HG02840 (cell line): ENCODE data around the gene HSD17B11.
"Not testable (repeated sequence)": the region's sequence is repeated elsewhere in the genome, so short reads cannot be mapped to it uniquely, and the experiment has no call there.

ENCODE experiments used
- ATAC-seq: cut with Tn5 transposase; IDR thresholded peaks from one replicate; pipeline ENCODE4 v1.9.1; 2021; ENCODE audit warnings: mild to moderate bottlenecking, moderate library complexity, moderate number of reproducible peaks; ENCODE audit not compliant: unreplicated experiment, low FRiP score

Gene HSD17B11

DNA sequence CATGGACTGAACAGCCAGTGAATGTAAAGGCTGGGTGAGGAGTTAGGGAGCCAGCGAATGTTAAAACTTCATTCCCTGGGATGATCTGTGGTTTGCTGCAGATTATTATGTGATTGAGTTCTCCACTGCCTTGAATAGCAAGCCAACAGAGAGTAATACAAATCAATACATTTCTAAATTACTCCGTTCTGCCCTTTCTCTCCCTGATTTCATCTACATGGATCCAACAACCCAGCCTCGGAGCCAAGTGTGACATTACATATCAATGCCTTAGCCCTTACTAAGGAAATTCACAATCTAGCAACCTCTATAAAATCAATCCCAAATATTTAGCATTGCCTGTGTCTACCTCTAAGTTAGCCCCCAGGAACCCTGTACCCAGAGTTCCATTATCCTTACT lies 79.3 kb downstream of the HSD17B11 start:
- no peak for ATAC-seq

DNA sequence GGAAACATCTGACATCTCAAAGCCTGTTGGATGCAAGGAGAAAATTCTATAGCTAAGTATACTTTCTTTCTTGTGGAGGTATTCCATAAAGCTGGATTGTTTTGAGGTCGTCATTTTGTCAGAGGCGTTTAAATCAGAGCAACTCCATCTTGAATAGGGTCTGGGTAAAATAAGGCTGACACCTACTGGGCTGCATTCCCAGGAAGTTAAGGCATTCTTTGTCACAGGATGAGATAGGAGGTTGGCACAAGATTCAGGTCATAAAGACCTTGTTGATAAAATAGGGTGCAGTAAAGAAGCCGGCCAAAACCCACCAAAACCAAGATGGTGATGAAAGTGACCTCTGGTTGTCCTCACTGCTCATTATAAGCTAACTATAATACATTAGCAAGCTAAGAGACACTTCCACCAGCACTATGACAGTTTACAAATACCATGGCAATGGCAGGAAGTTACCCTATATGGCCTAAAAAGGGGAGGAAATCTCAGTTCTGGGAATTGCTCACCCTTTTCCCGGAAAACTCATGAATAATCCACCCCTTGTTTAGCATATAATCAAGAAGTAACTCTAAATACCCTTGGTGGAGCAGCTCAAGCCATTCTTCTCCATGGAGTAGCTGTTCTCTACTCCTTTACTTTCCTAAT lies 80.2 kb downstream of the HSD17B11 start:
- no peak for ATAC-seq

DNA sequence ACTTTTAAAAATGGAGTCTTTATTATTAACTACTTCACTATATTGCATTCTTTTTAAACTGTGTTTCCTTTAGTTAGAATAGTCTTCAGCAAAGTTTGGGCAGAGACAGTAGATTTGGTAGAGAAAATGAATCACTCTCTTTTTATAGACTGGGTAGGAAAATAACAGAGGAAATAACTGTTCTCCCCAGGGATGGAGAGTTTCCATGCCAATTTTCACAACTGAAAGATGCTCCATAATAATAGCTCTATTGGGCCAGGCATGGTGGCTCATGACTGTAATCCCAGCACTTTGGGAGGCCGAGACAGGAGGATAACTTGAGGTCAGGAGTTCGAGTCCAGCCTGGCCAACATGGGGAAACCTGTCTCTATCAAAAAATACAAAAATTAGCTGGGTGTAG lies 81.4 kb downstream of the HSD17B11 start:
- ATAC-seq: no peak

DNA sequence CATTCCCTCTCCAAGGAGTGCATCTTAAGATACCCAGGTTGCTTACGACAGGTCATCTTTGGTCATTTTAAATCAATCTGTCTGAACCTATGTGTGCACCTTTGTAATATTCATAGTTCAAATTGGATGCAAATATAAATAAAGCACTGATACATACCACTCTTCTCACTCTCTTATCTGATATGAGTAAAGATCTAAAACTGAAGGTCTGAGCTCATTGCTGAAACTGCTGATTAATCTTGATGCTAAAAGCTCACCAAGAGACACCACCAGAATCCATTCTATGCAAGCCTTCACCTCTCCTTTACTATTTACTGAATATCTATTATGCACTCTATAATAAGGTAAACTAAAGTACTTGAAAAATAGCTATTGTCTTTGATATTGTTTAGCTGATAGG lies 84.9 kb downstream of the HSD17B11 start:
- no peak for ATAC-seq

DNA sequence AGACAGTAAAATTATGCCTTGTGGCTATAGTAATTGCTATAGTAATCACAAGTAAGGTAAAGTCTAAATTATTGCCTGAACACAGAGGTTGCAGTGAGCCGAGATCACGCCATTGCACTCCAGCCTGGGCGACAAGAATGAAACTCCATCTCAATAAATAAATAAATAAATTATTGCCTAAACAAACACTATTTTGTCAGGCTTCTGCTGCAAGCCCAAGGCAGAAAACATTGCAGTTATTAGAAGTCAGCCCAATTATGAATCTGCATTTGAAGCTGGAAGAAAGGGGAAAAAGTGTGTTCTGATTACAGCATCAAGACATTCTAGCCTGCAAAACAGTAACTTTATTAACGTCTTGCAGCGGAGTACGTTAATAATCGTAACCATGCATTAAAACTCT lies 85.4 kb downstream of the HSD17B11 start:
- no peak for ATAC-seq

DNA sequence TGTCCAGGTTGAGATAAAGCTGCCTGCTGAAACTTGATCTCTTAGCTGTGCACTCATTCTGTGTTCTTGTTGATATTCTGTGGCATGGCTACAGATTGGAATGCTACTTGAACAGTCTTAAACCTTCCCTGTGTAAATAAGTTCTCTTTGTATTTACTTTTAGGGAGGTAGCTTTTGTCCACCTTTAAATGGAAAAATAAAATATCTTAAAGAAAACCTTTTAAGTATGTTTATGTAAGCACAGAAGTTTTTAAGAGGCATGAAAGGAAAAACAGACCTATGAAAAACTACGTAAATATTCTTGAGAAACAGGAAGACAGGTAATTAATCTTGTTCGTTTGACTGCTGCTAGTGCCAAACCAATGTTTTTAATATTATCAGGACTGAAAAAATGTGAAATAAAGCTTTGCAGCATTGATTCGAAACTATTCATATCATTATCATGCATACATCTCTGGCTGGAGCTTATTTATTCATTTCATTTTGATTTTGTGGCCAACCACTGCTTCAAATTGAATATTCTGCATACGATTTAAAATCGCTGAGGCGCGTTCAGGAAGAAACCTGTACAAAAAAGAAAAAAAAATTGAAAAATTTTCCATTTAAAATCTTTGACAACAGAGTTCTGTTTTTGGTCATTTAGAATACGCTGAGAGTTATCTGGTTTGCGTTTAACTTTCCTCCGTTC lies 86.1 kb downstream of the HSD17B11 start:
- no peak for ATAC-seq

DNA sequence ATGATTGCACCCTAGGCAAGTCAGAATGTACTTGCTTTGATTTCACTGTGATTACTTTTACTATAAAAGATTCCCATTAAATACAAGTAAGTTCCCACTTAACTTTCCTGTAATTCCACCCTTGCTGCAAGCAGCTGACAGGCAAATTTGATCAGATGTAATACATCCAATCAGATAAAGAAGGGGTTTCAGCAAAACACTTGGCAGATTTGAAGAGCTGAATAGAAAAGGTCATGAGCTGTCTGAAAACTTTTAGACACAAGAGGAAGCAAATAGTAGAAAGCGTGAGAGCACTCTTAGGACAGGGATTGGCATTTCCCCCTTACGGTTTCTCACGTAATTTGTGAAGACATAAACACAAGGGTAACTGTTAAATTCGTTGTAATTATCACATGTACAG lies 91.1 kb downstream of the HSD17B11 start:
- ATAC-seq: no peak

DNA sequence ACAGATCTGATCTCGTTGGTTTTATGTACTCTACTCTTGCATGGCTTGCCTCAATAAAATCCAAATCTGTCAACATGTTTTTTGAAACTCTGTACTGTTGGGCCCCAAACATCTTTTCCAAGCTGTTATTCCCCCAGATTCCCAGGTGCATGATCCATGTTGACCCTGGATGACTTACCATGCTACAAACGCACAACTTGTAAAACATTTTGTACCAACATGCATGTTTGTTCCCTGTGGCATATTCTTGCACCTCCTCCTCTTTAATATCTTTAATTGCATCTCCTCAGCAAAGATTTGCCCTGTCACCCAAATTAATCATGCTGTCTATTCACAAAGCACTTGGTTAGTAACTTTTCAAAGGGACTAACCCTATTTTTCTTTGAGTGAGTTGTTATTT lies 92.6 kb downstream of the HSD17B11 start:
- no peak for ATAC-seq

DNA sequence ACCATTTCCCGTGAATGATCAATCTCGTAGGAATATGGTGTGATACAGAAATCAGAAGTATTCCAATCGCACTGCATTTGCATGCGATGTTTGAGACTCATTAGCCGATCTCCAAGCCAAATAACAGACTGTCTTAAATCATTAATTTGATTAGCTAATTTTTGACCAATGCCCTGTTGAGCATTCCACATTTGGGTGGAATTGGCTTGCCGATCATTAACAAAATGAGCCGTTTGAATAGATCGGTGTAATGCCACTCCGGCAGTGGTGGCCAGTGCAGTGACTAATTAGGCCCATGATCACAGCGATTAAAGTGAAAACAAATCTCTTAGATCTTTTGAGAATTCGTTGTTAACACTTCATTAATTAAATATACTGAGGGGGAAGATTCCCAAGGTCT lies 96.1 kb downstream of the HSD17B11 start:
- not testable (repeated sequence) for ATAC-seq

DNA sequence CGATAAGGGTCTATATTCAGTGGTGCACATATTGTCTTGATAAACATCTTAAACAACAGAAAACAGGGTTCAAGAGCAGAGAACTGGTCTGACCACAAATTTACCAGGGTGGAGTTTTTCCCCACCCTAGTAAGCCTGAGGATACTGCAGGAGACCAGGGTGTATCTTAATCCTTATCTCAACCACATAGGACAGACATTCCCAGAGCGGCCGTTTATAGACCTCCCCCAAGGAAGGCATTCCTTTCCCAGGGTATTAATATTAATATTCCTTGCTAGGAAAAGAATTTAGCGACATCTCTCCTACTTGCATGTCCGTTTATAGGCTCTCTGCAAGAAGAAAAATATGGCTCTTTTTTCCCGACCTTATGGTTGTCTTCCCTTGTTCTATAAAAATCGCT lies 97.1 kb downstream of the HSD17B11 start:
- ATAC-seq: not testable (repeated sequence)

DNA sequence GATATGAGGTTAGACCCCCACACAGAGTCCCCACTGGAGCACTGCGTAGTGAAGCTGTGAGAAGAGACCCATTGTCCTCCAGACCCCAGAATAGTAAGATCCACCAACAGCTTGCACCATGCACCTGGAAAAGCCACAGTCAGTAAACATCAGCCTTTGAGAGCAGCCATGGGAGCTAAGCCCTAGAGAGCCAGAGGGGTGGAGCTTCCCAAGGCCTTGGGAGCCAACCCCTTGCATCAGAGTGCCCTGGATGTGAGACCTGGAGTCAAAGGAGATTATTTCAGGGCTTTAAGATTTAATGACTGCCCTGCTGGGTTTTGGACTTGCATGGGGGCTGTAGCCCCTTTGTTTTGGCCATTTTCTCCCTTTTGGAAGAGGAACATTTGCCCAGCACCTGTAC lies 104.0 kb downstream of the HSD17B11 start:
- no peak for ATAC-seq
